SU-DHL-6 (cell line): ENCODE measurements around the gene SENP7.

ENCODE experiments used
- CTCF ChIP-seq: fragments of 200-600 bp; sonication (generic); IDR thresholded peaks from one replicate; pipeline ENCODE4 v1.5.1; 2017; ENCODE audit warnings: antibody characterized with exemption, mild to moderate bottlenecking, low read length, moderate library complexity; ENCODE audit not compliant: insufficient read depth, poor library complexity, severe bottlenecking
- EZH2phosphoT487 ChIP-seq: fragments of 200-600 bp; sonication (generic), shearing (Covaris generic); conservative IDR thresholded peaks from 2 replicates; pipeline ENCODE4 v1.6.1; 2018; ENCODE audit warnings: mild to moderate bottlenecking, antibody characterized with exemption, low read length, moderate library complexity, mixed read lengths

- no peak for TF ChIP-seq CTCF
- TF ChIP-seq EZH2phosphoT487 = no peak
These were observed 48.8 kb upstream of the SENP7 start, which contains the start of gene TRMT10C for GRCh38 chr3:101561630-101562328.
